Activated CD8-positive, alpha-beta memory T cell treated with anti-CD3 and anti-CD28 coated beads for 1 hour (primary cell): ENCODE results near the gene IQCK.
"Not testable (repeated sequence)": the region's sequence is repeated elsewhere in the genome, so short reads cannot be mapped to it uniquely, and the experiment has no call there.

Experiments used
- DNase-seq, 2 donors: peaks; one replicate each; pipeline ENCODE4 v3.0.0-alpha.2; 2020; ENCODE audit warnings: low read depth in 1 of 2; ENCODE audit errors: extremely low read depth in 1 of 2

The IQCK gene

DNA sequence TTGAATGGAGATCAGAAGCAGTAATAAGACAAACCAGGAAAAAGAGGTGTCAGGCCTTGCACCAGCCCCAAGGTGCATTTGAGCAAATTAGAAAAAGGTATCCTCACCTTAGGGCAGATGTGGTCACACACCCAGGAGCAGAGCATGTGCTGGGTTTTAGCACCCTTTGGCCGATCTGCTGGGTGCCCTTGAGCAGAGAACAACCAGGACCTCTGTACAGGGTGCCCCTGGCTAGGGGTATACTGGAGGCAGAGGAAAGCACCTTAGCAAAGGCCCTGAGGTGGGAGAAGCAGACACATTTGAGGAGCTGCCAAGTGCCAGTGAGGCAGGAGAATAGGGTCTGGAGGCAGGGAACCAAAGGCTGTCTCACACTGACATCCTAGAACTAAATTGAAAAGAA is 67.0 kb downstream of the IQCK start:
- no peak for DNase-seq

DNA sequence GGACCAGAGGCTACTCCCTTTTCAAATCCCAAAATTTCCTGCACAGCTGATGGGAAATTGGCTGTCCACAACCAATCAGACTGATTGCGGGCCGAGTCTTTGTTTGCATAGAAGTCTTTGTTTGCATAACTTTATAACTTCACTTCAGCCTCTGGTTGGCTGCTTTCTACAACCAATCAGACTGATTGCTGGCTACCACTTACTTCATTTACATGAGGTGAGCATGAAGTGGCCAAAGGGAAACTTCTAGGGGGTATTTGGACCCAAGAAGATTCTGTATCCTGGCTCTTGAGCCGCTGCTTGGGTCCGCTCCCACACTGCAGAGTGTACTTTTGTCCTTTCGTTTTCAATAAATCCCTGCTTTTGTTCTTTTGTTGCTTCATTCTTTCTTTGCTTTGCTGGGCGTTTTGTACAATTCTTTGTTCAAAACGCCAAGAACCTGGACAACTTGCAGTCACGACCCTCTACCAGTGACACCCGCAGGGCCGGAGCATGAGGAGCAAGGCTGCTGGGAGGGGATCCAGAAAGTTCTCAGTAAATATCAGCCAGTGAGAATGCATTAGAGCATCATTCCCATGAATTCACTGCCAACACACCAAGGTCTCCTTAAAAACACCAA is 67.5 kb downstream of the IQCK start:
- DNase-seq, result no peak

DNA sequence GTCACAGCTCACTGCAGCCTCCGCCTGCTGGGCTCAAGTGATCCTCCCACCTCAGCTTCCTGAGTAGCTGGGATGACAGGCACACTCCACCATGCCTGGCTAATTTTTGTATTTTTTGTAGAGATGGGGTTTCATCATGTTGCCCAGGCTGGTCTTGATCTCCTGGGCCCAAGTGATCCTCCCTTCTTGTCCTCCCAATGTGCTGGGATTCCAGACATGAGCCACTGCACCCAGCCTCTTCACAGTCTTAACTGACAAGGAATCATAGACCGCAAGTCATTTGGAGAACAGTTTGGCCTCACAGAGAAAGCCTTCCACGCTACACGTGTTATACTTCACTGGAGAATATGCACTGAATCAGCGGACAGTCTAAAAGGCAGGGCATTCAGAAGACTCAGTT is 83.3 kb downstream of the IQCK start:
- DNase-seq, result not testable (repeated sequence)

DNA sequence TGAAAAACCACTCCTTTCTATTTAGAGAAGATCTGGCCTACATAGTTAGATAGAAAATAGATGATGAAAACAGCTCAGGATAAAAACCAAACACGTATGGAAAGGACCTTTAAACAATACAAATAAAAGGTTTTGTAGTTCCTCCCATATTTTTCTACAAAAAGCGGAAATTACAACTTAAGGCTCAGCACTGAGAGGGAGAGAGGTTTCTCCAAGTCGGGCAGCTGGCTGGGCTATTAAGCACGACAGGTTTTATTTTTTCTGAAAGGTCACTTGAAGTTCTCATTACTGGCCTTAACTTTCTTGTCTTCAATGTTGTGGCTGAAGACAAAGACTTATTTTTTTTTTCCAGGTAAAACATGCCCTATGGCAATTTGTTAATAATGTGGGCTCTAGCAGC is 83.8 kb downstream of the IQCK start:
- DNase-seq, result not testable (repeated sequence)

DNA sequence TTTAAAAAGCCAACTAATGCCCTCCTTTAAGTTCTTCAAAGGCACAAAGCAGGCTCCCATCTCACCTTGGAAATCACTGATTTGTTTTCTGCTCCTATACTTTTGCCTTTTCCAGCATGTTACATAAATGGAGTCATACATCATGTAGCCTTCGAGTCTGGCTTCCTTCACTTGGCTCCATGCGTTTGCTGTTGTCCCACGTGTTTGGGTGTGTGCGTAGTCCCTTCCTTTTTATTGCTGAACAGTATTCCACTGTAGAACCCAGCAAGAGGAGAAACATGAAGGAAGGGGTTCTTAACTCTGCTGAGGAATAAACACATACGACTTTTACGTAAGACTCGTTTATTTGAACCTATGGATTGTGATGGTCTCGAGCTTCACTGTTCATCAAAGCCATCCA is 84.5 kb downstream of the IQCK start:
- no peak for DNase-seq

DNA sequence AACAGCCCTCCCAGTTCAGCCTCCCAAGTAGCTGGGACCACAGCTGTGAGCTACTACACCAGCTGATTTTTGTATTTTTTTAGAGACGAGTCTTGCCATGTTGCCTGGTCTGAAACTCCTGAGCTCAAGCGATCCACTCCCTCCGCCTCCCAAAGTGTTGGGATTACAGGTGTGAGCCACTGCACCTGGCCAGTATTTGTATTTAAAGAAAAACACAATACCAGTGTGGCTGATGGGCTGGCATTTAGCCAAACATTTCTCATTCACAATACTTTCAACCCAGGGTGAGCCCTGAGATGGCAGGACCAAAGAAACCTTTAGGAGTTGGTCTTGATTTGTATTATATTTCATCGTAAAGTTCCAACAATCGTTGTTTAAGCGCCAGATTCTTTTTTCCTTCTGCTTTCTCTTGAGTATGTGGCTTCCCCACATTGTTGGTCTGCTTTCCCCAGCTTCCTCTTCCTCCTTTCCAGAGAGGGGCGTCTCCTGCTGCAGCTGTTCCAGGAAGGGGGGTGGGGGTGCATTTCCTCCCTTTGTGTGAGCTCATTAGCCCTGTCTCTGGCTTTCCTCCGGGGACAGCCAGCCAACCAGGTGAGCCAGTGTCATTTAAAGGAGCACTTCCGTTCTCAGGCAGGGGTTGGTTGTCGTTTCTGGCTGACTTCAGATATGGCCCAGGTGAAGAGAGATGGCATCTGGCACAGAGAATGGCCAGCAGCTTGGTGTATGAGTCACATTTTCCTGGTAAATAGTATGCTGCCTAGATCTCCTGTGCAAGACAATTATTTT is 86.7 kb downstream of the IQCK start:
- DNase-seq, result no peak

DNA sequence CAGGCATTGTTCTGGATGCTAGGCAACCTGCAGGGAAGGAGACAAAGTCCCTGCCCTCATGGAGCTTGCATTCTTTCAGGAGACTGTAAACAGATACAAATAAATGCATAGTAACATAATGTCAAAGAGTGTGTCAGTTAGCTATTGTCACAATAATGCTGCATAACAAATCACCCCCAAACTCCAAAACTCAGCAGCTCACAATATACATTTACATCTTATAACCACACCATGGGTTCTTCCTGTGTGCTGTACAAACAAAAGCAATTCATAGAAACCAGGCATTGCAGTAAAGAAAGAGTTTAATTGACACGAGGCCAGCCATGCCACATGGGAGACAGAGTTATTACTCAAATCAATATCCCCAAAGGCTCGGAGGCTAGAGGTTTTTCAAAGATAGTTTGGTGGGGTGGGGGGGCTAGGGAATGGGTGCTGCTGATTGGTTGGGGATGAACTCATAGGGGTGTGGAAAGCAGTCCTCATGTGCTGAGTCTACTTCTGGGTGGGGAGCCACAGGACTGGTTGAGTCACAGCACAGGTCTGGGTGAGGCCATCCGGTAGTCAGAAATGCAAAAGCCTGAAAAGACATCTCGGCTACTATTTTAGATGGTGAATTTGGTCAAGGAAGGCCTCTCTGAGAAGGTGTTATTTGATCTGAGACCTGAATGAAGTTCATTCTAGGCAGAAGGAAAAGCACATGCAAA is 87.5 kb downstream of the IQCK start:
- DNase-seq, result no peak

DNA sequence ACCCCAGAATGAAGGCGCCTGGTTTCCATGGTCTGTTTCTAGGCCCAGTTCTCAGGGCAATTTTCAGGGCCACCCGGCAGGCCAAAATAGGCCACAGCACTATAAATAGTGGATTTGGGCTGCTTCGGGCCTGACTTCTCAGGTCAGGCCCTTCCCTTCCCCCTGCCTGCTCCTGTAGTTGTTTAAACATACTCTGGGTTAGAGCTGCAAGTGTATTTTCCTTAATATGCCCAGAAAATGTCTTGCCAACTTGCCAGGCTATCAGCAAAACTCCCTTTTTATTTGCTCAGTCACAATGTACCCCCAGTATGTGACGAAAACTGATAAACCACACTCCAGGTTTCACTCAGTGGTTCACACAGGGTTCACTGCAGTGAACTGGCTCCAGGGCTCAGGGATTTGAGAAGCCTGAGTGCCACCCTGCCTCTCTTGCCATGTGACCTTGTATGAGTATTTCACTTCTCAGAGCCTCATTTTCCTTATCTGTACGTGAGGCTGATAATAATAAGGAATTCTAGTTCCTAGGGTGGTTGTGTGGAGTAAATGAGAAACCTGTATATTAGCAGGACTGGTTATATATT is 90.1 kb downstream of the IQCK start:
- no peak for DNase-seq

DNA sequence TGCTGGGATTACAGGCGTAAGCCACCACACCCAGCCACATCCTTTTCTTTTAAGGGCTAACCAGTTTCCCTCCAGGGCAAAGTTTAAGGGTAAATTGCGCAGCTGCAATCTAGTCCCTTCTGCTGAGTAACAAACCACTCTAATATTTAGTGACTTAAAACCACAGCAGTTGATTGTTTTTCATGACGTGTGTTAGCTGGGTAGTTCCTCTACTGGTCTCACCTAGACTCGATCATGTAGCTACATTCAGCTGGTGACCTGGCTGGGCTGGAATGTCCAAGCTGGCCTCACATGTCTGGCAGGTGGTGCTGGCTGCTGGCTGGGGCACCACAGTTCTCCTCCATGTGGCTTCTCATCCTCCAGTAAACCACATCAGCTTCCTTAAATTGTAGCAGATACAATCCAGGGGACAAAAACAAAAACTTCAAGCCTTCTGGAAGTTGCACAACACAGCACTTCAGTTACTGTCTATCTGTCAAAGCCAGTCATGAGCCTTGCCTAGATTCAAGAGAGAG is 91.1 kb downstream of the IQCK start:
- no peak for DNase-seq

DNA sequence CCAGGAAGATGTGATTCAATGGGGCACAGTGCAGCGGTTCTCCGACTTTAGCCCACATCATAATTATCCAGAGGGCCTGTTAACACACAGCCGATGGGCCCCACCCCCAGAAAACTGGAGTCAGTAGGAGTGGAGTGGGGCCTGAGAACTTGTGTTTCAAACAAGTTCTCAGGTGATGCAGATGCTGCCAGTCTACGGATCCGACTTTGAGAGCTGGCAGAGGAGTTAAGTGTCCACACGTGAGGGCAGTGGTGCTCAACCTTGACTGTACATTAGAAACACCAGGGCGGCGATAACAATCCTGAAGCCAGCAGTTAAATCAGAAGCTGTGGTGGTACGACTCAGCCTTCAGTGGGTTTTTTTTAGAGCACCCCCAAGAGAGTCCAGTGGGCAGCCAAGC is 91.6 kb downstream of the IQCK start:
- DNase-seq, result no peak

DNA sequence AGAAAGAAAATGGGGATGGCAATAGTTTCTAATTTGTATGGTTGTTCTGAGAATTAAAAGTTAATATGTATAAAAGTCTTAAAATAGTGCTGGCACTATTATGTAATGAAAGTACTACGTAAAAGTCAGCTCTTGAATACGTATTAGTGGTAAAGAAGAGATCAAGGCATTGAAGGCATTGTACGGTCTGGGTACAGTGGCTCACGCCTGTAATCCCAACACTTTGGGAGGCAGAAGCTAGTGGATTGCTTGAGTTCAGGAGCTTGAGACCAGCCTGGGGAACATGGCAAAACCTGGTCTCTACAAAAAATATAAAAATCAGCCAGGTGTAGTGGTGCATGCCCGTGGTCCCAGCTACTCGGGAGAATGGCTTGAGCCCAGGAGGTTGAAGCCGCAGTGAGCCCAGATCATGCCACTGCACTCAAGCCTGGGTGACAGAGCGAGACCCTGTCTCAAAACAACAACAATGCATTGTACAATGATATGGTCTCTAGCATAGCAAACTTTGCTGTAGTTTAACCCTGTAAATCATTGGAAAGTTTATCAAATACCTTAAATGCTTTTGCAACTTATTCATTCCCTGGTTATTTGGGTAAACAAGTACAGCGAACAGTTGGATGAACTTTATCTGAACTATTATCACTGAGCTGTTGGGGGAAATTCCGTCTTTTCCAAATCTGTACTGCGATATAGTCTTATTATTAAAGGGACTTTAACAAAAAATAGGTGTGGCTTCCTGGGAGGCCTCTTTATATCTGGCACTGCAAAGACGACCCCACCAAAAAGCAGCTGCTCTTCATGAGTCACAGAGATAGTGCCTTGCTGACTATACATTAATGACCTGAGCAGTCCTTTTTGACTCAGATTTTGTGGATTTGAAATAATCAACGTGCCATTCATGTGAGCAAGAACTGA is 93.0 kb downstream of the IQCK start:
- DNase-seq, result no peak

DNA sequence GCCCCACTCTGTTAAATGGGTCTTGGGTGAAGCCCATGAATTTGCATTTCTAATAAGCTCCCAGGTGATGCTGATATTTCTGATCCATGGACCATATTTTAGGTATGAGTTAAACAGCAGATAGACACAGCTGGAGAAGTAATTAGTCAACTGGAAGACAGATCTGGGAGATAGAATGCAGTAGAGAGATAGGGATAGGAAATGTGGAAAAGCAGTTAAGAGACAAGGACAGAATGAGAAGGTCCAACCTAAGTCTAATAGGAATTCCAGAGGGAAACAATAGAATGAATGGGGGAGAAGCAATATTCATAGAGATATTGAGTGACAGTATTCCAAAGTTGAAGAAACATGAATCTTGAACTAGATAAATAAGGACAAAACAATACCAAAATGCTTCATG is 94.9 kb downstream of the IQCK start:
- DNase-seq, result no peak

DNA sequence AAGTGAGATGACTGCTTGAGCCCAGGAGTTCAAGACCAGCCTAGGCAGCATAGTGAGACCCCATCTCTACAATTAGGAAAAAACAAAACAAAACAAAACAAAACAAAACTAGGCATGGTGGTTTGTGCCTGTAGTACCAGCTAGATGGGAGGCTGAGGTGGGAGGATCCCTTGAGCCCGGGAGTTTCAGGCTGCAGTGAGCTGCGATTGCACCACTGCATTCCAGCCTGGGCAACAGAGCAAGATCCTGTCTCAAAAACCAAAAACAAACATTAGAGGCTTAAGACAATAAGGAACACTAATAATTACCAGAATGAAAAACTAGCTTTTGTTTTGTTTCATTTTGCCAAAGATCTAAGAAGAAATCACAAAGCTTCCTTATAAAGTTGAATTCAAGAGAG is 97.3 kb downstream of the IQCK start:
- DNase-seq, result no peak

DNA sequence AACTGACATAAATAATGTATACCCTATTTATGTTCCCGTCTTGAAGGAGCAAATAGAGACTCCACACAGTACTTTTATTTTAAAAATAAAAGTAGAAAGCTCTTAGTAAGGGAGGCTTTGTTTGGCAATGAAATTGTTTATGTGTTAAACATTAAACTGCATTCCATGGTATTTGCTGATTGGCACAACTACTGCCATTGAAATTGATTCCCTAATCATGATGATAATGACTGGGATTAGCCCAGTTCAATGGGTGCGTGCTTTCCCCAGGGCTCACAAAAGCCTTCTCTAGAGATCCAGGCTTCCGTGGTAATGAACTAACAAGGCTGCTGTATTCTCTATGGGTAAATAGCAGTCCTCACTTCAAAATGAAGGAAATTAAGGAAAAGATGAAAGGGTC is 99.1 kb downstream of the IQCK start:
- DNase-seq, result no peak

DNA sequence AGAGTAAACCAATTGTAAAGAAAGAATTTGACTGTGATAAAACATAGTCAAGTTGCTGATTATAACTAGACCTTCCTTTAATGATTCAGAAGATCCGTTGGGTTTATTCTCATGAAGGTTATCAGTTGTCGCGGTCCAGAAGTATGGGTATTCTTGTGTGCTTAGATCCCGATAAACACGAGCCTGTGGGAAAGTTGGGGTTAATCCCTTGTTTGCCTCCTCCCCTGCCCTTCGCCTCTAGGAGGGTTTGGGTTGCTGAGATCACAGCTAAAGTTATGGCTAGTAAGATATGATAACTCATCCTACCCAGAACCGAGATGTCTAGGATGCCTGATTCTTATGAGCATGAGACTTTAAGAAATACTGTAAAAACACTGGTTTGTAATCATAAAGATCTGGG is 99.8 kb downstream of the IQCK start:
- DNase-seq, result no peak

DNA sequence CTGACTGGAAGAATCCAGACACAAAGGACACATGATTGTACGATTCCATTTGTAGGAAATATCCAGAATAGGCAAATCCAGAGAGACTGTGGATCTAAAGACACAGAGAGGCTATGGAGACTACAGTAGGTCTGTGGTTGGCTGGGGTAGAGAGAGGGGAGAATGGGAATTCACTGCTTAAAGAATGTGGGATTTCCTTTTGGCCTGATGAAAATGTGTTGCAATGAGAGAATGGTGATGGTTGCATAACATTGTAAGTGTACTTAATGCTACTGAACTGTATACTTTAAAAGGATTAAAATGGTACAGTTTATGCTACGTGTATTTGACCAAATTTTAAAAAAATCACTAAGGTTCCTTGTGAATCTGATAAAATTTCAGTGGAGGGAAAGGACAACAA is 104.5 kb downstream of the IQCK start:
- DNase-seq, result no peak

DNA sequence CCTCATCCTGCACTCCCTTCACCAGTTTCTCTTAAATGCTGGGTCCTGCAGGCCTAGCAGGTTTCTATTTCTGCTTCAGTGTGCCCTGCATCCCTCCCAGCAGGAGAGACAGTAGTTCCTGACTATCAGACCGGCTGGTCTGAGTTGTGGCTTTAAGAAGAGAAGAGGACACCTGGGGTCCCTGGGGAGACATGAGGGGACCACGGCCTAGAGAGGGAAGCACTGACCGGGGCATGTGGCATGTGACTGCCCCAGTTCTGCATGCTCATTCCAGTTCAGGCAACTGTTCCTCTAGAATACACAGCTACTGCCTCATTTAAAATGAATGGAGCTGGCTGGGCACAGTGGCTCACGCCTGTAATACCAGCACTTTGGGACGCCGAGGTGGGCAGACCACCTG is 105.3 kb downstream of the IQCK start:
- DNase-seq, result no peak

DNA sequence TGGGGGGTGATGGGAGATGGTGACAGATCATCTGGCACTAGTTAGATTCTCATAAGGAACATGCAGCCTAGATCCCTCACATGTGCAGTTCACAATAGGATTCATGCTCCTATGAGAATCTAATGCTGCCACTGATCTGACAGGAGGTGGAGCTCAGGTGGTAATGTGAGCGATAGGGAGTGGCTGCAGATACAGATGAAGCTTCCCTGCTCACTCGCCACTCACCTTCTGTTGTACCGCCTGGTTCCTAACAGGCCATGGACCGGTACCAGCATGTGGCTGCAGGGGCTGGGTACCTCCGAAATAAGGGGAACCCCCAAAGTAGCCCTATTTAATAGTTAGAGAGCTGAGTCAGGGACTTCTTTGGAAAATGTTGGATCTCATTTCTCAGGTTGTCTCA is 106.1 kb downstream of the IQCK start:
- no peak for DNase-seq

DNA sequence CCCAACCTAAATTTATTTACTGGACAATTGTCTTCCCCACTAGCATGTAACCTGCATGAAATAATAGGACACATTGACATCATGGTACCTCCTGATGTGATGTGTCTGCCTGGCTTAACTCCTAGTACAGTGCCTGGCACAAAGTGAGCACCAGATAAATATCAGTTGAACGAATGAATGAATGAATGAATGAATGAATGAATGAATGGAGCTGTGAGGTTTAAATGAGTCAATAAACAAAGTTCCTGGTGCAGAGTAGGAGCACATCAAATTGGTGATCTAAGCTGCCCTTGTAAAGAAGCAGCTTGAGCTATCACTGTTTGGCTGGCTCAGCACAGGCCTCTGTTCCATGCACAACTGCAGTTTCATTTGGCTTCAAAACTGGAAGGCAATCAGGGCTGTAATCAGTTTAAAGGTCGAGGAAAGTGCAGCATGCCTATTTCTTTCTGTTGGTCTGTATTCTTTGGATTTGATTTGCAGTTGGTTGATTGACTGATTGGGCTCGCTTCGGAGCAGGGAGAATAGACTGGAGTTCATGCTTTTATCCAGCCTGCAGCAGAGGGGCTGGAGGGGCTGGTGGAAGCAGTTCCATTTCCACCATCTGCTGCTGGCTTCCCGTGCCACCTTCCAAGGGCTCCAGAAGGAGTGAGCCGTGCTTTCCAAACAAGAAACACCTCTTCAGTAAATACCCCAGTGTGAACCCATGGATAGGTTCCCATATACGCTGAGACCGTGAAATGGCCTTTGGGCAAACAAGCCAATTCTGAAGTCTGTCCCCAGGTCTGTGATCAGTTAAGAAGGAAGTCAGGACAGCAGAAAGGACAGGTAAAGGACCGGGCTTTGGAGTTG is 112.0 kb downstream of the IQCK start:
- no peak for DNase-seq
